ENCODE data around the gene PTGR1. TPM values are rescaled to one million over a fixed set of nuclear protein-coding genes. Genes with fewer than 3 reads are reported as not detected.
"Not testable (repeated sequence)": the region's sequence is repeated elsewhere in the genome, so short reads cannot be mapped to it uniquely, and the experiment has no call there.

Gene PTGR1
- total and polyA plus RNA-seq, 3 donors from 2014 or later, result 20.9 to 26.6 (median 20.9) TPM

- H3K36me3 ChIP-seq (ENCODE audit: low read depth, missing control alignments), result no peaks in the 10 kb centered on the region
- 81 to 83% methylated on average over 3 of the region's 3 CpGs for WGBS, 2 donors
- H3K4me3 ChIP-seq, result no peak overlapping the region
- H3K4me1 ChIP-seq, result no peaks in the 10 kb centered on the region
- intact Hi-C loops (cut with DNase I; ENCODE audit: low total_unique reads), result no loop called here
- TF ChIP-seq POLR2A (IDR thresholded peaks at IDR 0.05) (no peak), CTCF (IDR thresholded peaks at IDR 0.05) (no peak)
- no peak overlapping the region for H3K27ac ChIP-seq
- no peaks in the 10 kb centered on the region for H3K9me3 ChIP-seq
- no peaks in the 10 kb centered on the region for H3K27me3 ChIP-seq
- DNase-seq, result no peak
These were observed 16.6 kb downstream of the PTGR1 start for GRCh38 chr9:111582888-111583287.

- Histone ChIP-seq H3K9me3 (no peaks in the 10 kb centered on the region), H3K4me1 (no peaks in the 10 kb centered on the region), H3K4me3 (no peak overlapping the region), H3K36me3 (ENCODE audit: low read depth, missing control alignments) (no peaks in the 10 kb centered on the region), H3K27ac (no peak overlapping the region), H3K27me3 (no peaks in the 10 kb centered on the region)
- TF ChIP-seq CTCF (IDR thresholded peaks at IDR 0.05) (no peak), POLR2A (IDR thresholded peaks at IDR 0.05) (no peak)
- WGBS, 2 donors, result 41 to 52% methylated on average over 4 of the region's 4 CpGs
- DNase-seq, result peak; percentile 62
- intact Hi-C loops (cut with DNase I; ENCODE audit: low total_unique reads), result no loop called here
These were observed 26.4 kb downstream of the PTGR1 start for GRCh38 chr9:111572950-111573604.

GRCh38 chr9:111568127-111568526, 31.3 kb downstream of the PTGR1 start:
- intact Hi-C loops (cut with DNase I; ENCODE audit: low total_unique reads); DNase-seq; H3K27me3 ChIP-seq; H3K27ac ChIP-seq; H3K9me3 ChIP-seq; H3K4me3 ChIP-seq; H3K36me3 ChIP-seq (ENCODE audit: low read depth, missing control alignments); H3K4me1 ChIP-seq: not testable (repeated sequence)
- WGBS, 2 donors, result 94 to 96% methylated on average over 4 of the region's 4 CpGs

GRCh38 chr9:111566234-111566633, 33.2 kb downstream of the PTGR1 start:
- TF ChIP-seq CTCF (IDR thresholded peaks at IDR 0.05), result no peak
- no peak for TF ChIP-seq POLR2A (IDR thresholded peaks at IDR 0.05)
- H3K9me3 ChIP-seq, result no peaks in the 10 kb centered on the region
- no peaks in the 10 kb centered on the region for H3K36me3 ChIP-seq (ENCODE audit: low read depth, missing control alignments)
- H3K4me3 ChIP-seq, result no peak overlapping the region
- H3K27me3 ChIP-seq, result no peaks in the 10 kb centered on the region
- H3K4me1 ChIP-seq, result no peaks in the 10 kb centered on the region
- no peak for DNase-seq
- WGBS, 2 donors, result 50 to 70% methylated on average over 1 of the region's 1 CpG
- no peak overlapping the region for H3K27ac ChIP-seq
- intact Hi-C loops (cut with DNase I; ENCODE audit: low total_unique reads), result no loop called here

- no peak for TF ChIP-seq CTCF (IDR thresholded peaks at IDR 0.05)
- no peak for TF ChIP-seq POLR2A (IDR thresholded peaks at IDR 0.05)
- intact Hi-C loops (cut with DNase I; ENCODE audit: low total_unique reads), result no loop called here
- Histone ChIP-seq H3K4me3 (no peak overlapping the region), H3K27ac (no peak overlapping the region), H3K36me3 (ENCODE audit: low read depth, missing control alignments) (no peaks in the 10 kb centered on the region), H3K27me3 (no peaks in the 10 kb centered on the region), H3K9me3 (no peaks in the 10 kb centered on the region), H3K4me1 (no peaks in the 10 kb centered on the region)
- no peak for DNase-seq
These were observed 38.2 kb downstream of the PTGR1 start for GRCh38 chr9:111561165-111561719.
